HG02938 (cell line): ENCODE data around the gene EPC1.
"Not testable (repeated sequence)": the region's sequence is repeated elsewhere in the genome, so short reads cannot be mapped to it uniquely, and the experiment has no call there.

ENCODE experiments used
- ATAC-seq: cut with Tn5 transposase; IDR thresholded peaks from one replicate; pipeline ENCODE4 v1.9.1; 2021; ENCODE audit warnings: mild to moderate bottlenecking, moderate library complexity; ENCODE audit not compliant: unreplicated experiment

Gene EPC1, protein sequence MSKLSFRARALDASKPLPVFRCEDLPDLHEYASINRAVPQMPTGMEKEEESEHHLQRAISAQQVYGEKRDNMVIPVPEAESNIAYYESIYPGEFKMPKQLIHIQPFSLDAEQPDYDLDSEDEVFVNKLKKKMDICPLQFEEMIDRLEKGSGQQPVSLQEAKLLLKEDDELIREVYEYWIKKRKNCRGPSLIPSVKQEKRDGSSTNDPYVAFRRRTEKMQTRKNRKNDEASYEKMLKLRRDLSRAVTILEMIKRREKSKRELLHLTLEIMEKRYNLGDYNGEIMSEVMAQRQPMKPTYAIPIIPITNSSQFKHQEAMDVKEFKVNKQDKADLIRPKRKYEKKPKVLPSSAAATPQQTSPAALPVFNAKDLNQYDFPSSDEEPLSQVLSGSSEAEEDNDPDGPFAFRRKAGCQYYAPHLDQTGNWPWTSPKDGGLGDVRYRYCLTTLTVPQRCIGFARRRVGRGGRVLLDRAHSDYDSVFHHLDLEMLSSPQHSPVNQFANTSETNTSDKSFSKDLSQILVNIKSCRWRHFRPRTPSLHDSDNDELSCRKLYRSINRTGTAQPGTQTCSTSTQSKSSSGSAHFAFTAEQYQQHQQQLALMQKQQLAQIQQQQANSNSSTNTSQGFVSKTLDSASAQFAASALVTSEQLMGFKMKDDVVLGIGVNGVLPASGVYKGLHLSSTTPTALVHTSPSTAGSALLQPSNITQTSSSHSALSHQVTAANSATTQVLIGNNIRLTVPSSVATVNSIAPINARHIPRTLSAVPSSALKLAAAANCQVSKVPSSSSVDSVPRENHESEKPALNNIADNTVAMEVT

DNA sequence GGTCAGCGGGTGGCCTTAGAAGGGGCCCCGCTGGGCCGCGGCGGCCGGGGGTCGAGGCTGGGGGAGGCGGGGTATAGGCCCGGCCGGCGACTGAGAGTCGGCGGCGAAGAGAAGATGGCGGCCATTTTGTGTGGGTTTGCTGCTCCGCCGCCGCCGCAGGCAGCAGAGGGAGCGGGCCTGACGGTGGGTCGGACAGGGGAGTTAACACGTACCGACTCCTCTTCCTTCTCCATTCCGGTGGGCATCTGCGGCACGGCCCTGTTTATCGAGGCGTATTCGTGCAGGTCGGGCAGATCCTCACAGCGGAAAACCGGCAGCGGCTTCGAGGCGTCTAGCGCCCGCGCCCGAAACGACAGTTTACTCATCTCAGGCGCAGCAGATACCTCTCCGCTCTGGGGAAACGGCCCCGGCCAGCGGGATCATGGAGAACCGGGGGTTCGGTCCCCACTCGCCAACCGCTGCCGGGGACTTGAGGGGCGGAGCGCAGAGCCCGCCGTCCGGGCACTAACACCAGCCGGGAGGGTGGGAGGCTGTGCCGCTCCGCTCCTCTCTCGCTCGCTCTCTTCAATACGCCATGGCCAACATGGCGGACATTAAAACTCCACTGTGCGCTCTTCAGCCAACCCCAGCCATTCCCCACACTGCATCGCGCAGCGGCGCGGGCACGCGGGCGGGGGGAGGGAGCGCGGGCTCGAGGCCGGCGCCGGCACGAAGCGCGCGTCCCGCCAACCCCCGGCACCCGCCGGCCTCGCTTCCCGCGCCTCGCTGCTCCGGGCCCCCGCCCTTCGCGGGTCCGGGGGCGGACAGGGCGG lies at the start of gene EPC1:
EPC1 (minus strand) TSS at position 608 of the 812 bp plus-strand sequence; CDS start at position 365, 243 bp downstream.
- ATAC-seq: peak; percentile 74

DNA sequence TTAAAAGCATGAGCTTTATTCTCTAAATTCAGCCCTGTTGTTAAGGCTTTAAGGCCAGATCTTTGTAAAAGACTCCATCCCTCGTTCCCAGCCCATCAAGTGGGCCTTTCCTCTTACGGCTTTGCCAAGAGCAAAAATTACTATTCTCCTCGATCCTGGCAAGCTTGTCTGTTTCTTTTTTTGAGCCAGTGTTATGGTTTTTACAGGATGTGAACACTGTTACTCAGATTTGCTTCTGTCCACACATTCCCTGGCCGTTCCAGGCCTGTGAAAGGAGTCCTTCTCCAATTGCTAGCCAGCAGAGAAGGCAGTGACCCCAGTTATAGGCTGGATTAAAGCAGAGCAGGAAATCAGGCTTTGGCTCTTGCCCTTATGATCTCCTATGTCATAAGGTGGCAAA lies 47.0 kb upstream of the EPC1 start:
- ATAC-seq: no peak

DNA sequence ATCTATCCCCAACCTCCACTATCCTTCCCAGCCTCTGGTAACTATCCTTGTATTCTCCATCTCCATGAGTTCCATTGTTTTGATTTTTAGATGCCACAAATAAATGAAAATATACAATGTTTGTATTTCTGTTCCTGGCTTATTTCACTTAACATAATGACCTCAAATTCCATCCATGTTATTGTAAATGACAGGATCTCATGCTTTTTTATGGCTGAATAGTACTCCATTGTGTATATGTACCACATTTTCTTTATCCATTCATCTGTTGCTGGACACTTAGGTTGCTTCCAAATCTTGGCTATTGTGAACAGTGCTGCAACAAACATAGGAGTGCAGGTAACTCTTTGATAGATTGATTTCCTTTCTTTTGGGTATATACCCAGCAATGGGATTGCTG lies 45.3 kb upstream of the EPC1 start:
- not testable (repeated sequence) for ATAC-seq

DNA sequence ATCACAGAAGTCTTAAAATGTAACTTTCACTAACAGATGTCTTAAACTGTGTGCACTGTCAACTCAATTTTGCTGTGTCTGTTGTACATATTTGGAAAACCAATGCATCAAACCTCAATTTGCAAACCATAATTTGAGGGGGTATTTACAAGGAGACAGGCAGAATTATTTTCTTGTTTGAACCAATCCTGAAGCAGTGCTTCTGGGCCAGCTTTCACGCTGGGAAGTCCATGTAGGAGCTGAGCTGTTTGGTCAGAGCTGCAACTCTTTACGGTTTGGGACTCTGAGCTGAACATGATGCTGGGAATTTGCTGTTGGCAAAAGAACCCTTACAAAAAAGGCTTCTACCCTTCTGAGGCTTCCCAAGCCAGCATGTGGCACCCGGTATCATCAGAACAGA lies 43.2 kb upstream of the EPC1 start:
- ATAC-seq: no peak

DNA sequence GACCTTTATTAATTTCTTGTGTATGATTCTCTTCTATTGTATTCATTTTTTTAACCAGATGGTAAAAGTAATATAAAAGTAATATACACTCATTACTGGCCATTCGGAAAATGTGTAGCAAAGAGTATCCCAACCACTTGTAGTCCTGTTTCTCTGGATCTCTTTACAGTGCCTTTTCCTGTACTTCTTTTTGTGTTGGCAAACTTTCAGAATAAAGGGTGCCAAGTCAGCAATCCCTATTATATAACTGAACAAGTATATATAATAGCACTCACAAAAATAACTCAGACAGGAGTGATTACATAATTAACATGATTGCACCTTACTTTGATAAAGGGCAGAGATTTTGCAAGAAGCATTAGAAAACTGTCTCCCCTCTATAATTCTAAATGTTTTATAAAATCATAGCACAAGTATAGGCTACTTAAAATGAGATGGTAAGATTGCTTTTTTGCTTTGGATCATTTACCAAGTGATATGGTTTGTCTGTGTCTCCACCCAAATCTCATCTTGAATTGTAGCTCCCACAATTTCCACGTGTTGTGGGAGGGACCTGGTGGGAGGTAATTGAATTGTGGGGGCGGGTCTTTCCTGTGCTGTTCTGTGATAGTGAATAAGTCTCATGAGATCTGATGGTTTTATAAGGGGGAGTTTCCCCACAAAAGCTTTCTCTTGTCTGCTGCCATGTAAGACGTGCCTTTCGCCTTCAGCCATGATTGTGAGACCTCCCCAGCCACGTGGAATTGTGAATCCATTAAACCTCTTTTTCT lies 41.5 kb upstream of the EPC1 start:
- ATAC-seq: no peak

DNA sequence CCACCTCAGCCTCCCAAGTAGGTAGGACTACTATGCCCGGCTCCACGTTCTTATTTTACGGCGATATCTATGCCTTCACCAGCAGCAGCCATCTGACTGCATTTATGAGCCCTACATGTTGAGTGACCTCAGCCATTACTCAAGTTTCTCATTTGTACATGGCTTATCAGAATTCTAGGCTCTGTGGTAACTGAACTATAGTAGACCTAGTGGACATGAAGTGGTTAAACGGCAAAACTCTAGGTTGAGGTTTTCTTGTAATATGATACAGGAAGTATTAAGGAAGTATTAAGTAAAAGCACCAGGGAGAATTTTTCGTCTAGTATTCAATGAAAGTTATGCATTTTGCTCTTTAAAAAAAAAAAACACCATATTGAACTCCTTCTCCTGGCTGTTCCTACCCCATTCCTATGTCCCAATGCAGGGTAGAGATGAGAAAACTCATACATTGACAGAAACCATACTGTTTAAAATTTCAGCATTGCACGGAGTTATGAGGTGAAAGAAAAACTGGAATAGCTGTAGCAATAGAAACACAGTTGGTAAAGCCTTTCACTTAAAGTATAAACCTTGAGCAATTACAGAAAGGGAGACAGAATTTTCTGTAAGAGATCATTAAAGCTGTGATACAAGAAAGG lies 39.8 kb upstream of the EPC1 start:
- no peak for ATAC-seq

DNA sequence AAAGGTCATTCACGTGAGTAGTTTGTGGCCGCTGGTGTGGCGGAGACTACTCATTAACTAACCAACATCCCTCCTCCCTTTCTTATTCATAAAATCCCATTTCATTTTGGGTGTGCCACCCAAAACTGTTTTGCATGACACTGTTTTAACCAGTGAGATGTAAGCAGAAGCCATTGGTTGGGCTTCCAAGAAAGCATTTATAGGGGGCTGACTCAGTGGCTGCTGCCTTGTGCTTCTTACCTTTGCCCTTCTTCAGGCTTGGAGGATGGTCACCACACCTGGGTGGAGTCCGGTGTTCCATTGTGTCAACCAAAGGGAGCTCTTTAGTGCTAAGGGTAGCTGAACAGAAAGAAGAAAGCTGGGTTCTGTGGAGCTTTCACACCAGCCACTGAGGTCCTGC lies 37.2 kb upstream of the EPC1 start:
- ATAC-seq: no peak

DNA sequence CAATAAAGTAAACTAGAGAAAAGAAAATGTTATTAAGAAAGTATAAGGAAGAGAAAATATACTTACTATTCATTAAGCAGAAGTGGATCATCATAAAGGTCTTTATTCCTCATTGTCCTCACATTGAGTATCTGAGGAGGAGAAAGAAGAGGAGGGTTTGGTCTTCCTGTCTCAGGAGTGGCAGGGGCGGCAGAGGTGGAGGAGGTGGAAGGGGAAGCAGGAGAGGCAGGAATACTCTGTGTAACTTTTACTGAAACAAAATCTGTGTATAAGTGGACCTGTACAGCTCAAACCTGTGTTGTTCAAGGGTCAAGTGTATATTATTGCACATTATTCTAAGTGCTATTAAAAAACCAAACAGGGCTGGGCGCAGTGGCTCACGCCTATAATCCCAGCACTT lies 34.2 kb upstream of the EPC1 start:
- ATAC-seq: no peak

DNA sequence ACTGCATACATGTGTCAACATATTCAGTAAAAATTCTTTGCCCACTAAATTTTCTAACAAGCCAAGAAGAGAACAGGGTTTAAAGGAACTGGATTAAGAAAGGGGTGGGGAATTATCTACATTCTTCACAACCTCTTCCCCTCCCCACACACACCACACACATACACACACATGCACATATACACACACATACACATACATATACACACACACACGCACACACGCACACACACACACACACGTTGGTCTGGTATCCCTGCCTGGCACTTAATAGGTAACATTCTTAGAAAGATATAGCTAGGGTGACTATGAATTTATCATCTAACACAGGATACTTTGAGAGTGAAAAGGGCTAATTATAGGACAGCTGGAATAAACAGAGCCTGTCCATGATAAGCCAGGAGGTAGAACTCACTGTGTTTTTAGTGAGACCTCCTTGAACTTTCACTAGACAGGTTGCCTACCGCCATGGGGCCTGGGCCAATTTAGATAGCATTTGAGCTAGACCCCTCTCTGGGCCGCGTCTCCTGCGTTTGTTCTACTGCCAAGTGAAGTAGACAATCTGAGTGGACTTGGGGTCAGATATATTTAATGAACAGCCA lies 33.1 kb upstream of the EPC1 start:
- no peak for ATAC-seq

DNA sequence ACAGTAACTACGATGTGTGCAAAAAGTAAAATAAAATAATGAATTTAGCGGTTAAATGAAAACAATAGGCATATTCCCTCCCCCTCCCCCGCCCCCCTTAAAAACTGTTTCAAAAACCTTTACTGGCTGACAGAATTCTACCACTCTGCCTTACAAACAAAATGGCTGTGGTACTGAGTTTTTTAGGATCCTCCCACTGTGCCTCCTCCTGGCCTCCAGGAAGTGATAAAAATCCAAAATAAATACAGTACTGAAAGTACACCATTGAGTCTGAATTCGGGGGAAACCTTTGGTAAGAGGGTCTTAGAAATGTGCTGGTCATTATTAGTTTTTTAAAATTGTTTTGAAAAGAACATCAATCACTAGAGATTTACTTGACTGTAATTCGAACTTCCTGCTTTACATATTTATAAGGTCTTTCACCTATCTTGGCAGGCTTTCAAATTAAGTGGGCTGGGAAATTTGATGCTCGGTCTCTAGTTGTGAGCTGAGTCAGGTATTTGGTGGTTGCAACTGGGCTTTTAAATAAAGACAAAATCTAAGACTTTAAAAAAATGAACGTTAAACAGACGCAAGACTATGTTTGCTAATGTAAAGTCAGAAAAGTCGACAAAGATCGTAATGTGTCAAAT lies 32.5 kb upstream of the EPC1 start:
- ATAC-seq: no peak

DNA sequence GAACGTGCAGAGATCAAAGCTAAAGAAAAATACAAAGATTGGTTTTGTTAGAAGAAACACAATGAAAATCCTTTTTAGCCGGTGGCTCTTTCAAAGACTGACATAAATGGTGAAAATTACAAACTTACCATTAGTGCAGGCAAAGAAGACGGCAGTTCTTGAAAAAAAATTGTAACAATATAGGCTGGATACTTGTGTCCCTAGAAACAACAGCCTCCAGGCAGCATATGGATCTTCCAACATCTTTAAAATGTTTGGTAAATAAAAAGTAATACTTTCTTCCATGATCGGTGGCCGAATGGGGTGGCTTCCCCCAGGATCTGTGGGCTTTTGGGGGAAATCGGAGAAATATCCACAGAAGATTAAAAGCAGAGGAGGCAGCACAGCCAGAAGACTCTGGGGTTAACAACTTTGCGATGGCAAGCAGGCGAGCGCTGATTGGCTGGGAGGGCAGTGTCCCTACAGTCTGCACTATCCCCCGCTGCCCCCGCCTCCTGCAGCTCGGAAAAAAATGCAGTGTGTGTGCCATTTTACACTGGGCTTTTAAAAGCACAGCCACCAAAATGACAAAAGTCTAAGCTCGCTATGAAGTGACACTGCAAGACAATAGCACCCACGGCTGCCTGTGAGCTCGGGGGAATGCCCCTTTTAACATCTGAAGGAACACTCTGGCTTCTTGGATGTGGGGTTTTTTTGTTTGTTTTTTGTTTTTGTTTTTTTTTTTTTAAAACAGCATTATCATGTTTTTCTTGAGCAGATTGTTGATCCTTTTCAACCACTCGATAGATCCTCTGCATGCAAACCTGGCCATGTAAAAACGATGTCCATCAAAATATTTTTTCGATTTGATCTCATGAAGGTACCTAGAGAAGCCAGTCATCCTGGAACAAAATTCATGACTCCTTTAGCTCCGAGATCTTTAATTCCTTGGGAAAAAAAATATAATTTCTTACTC lies 31.7 kb upstream of the EPC1 start:
- peak; percentile 88 for ATAC-seq

DNA sequence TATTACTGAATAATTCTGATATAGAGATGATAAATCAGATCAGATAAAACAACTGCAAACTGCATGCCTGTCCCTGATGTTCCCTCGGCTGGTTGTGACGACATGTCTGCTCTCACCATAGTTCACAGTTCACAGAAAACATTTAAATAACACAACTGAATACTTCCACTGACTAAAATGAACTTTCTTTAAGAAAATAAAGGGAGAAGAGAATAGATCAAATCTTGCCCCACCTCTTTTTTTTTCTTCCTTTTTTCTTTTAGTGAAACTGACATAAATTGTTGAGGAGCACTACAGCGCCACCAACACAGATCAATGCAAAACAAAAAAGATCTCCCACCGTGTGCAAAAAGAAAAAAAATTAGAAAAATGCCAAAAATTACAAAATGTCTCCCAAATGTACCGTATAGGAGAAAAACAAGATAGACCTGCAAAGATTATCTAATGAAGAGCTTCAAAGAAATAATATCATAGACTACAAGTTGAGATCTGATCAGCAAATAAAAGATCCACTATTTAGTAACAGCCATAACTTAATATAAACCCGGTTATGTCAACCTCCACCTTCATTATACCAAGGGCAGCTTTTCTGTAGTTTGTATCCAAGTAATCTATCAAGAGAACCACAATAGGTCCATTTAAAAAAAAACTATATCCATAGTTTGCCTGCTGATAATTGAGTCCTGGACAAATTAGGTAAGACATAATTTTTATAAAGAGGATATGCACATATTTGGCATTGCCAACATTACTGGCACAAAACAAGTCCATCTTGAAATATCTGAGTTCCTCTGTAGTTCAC lies 30.7 kb upstream of the EPC1 start:
- ATAC-seq: peak; percentile 36

DNA sequence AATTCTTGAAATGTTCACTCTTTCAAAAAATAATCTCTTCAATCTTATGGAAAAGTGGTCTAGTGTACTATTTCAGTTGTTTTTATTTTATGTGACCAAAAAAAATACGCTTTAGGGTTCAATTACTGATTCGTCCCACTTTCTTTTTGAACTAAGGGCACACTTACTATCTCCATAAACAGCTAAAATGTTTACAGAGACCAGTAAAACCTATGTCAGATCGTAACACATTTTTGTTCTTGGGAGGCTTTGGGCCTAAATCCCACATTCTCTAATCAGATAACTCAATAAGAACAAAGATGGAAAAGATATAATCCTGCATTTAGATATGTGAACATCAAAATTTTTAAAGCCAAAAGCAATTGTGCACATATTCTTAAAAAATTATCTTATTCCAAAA lies 29.8 kb upstream of the EPC1 start:
- no peak for ATAC-seq

DNA sequence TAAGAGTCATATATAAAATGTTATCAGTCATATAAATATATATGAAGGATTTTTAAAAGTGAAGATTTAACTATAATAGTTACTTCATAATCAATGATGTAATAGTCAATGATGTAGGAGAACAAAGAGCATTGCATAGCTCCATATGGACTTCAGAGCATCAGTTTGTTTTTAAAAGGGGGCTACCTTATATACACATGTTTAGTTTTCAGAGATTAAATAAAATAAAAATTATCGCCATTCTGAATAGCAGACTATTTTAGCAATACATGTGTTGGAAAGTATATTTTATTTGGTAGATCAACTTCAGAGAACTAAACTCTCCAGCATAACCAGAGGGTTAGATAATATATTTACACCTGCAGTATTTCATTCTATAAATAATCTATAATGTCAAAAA lies 29.1 kb upstream of the EPC1 start:
- no peak for ATAC-seq

DNA sequence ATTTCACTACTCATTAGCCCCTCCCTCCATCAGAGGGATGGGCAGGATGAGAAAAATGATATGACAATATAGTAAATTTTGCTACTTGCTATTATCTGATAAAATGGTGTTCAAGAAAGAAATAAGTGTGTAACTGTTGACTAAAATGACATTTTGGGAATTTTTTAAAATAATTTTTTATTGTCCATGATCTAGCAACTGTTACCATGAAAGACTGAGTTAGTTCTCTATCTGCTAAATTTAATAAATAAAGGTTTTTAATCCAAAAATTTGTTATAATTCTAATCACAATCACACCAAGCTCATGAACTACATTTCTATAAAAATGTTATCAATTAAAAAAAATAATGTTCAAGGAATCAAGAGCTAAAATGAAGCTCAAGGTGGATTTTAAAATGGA lies 28.7 kb upstream of the EPC1 start:
- no peak for ATAC-seq

DNA sequence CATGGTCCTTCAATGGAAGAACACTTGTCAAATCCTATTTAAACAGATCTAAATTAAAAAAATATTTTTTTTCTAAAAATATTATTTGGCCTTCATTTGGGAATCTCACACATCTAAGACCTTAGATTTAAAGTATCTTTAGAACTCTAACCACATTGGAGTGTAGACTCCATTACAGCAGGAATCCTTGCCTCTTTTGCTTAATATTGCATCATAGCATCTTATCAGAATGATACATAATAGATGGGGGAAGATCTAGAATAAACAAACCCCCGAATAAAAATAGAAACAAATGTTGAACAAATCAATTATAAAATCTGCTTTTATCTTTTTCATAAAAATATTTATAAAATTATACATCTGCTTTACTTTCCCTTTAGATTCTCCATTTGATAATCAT lies 27.6 kb upstream of the EPC1 start:
- no peak for ATAC-seq

DNA sequence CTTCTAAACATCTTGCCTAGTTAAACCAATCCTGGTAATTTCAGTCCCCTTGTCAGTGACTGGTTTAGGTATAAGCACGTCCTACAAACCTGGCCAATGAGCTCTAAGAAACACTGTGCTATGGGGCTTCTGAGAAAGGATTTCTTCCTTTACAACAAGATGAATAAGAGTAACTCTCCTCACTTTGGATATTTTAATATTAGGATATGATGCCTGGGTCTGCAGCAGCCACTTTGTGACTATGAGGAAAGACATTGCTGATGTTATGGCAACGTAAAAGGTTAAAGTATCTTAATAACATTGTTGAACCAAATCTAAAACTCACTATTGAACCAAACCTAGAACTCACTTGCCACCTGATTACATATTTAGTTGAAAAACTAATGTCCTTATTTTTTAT lies 26.5 kb upstream of the EPC1 start:
- no peak for ATAC-seq
